ENCODE data around the gene PDE11A. TPM values are rescaled to one million over a fixed set of nuclear protein-coding genes. Genes with fewer than 3 reads are reported as not detected.

PDE11A gene
- total and polyA plus RNA-seq, 2 of the 13 experiments (the other 11 are each of a cell fraction or from before 2014, with no cell fraction given): 1.2 to 1.7 TPM

DNA sequence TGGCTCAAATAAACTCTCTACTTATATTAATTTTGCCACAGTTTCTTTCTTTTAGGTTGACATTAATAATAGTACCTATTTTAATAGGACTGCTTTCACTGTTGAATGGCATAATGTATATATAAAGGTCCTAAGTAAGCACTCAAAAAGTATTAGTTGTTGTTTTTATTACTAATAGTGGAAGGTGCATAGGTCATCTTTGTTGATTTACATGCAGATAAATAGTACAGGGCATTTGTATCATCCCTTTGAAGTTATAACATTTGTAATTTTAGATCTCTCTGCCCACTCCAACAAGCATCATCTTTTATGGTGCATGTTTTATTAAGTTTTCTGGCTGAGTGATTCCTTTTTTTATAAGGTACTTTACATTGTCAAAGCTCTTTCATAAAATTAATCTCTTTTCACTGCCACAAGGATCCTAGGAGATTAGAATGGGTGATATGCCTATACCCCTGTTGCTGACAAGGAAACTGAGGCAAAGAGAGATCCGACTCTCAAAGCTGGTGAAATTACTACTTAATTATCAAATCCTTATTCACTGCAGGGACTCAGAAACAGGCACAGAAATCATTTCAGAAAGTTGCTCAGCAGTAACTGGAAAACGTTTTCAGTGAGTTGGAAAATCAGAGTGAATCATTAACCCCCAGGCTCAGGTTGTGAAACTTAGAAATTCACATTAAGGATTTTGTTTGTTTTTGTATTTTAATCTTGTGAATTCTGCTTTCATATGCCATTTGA lies 380.4 kb downstream of the PDE11A start (continued):
- TF ChIP-seq SMAD9 (CRISPR knock-in tag; IDR thresholded peaks at IDR 0.05): no peak
- TF ChIP-seq HNRNPUL1 (IDR thresholded peaks at IDR 0.05; ENCODE audit: low read depth, low read length): peak; percentile 87; the same call in 1 of the 2 replicates
- TF ChIP-seq, protein P1, sequence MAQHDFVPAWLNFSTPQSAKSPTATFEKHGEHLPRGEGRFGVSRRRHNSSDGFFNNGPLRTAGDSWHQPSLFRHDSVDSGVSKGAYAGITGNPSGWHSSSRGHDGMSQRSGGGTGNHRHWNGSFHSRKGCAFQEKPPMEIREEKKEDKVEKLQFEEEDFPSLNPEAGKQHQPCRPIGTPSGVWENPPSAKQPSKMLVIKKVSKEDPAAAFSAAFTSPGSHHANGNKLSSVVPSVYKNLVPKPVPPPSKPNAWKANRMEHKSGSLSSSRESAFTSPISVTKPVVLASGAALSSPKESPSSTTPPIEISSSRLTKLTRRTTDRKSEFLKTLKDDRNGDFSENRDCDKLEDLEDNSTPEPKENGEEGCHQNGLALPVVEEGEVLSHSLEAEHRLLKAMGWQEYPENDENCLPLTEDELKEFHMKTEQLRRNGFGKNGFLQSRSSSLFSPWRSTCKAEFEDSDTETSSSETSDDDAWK (CRISPR knock-in tag; IDR thresholded peaks at IDR 0.05): no peak
- TF ChIP-seq, protein P2, sequence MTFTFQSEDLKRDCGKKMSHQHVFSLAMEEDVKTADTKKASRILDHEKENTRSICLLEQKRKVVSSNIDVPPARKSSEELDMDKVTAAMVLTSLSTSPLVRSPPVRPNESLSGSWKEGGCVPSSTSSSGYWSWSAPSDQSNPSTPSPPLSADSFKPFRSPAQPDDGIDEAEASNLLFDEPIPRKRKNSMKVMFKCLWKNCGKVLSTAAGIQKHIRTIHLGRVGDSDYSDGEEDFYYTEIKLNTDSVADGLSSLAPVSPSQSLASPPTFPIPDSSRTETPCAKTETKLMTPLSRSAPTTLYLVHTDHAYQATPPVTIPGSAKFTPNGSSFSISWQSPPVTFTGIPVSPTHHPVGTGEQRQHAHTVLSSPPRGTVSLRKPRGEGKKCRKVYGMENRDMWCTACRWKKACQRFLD (CRISPR knock-in tag; IDR thresholded peaks at IDR 0.05; ENCODE audit: borderline replicate concordance): no peak
- TF ChIP-seq ZSCAN9 (CRISPR knock-in tag; IDR thresholded peaks at IDR 0.05; ENCODE audit: borderline replicate concordance): no peak
- TF ChIP-seq ZNF3 (CRISPR knock-in tag; IDR thresholded peaks at IDR 0.05): no peak
- TF ChIP-seq RELA (CRISPR knock-in tag; IDR thresholded peaks at IDR 0.05): no peak
- no peak for TF ChIP-seq KLF13 (CRISPR knock-in tag; IDR thresholded peaks at IDR 0.05)
- no peak for TF ChIP-seq MAFG (CRISPR knock-in tag; IDR thresholded peaks at IDR 0.05)
- TF ChIP-seq, protein P3, sequence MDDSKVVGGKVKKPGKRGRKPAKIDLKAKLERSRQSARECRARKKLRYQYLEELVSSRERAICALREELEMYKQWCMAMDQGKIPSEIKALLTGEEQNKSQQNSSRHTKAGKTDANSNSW (CRISPR knock-in tag; IDR thresholded peaks at IDR 0.05; ENCODE audit: borderline replicate concordance): no peak
- no peak for TF ChIP-seq RARA (CRISPR knock-in tag; IDR thresholded peaks at IDR 0.05)
- no peak for TF ChIP-seq SP4 (CRISPR knock-in tag; IDR thresholded peaks at IDR 0.05)
- no peak for TF ChIP-seq ZNF264 (CRISPR knock-in tag; IDR thresholded peaks at IDR 0.05)
- no peak for TF ChIP-seq HMGA1 (CRISPR knock-in tag; conservative IDR thresholded peaks at IDR 0.05)
- TF ChIP-seq, protein P4, sequence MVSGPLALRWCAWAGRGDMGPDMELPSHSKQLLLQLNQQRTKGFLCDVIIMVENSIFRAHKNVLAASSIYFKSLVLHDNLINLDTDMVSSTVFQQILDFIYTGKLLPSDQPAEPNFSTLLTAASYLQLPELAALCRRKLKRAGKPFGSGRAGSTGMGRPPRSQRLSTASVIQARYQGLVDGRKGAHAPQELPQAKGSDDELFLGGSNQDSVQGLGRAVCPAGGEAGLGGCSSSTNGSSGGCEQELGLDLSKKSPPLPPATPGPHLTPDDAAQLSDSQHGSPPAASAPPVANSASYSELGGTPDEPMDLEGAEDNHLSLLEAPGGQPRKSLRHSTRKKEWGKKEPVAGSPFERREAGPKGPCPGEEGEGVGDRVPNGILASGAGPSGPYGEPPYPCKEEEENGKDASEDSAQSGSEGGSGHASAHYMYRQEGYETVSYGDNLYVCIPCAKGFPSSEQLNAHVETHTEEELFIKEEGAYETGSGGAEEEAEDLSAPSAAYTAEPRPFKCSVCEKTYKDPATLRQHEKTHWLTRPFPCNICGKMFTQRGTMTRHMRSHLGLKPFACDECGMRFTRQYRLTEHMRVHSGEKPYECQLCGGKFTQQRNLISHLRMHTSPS (CRISPR knock-in tag; IDR thresholded peaks at IDR 0.05; ENCODE audit: low read depth): no peak
- TF ChIP-seq NCOR1 (IDR thresholded peaks at IDR 0.05; ENCODE audit: borderline replicate concordance, low read length): peak; percentile 8; the same call in 1 of the 2 replicates
- TF ChIP-seq, protein P5, sequence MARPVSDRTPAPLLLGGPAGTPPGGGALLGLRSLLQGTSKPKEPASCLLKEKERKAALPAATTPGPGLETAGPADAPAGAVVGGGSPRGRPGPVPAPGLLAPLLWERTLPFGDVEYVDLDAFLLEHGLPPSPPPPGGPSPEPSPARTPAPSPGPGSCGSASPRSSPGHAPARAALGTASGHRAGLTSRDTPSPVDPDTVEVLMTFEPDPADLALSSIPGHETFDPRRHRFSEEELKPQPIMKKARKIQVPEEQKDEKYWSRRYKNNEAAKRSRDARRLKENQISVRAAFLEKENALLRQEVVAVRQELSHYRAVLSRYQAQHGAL (CRISPR knock-in tag; IDR thresholded peaks at IDR 0.05; ENCODE audit: not compliant biosample characterization): no peak
- TF ChIP-seq PITX1 (CRISPR knock-in tag; IDR thresholded peaks at IDR 0.05): no peak
- TF ChIP-seq AGO1 (IDR thresholded peaks at IDR 0.05; ENCODE audit: low read depth, low read length, poor library complexity, severe bottlenecking): no peak
- no peak for TF ChIP-seq JARID2 (CRISPR knock-in tag; IDR thresholded peaks at IDR 0.05; ENCODE audit: insufficient replicate concordance)
- TF ChIP-seq ZNF878 (CRISPR knock-in tag; IDR thresholded peaks at IDR 0.05): no peak
- TF ChIP-seq SAFB2 (CRISPR knock-in tag; IDR thresholded peaks at IDR 0.05; ENCODE audit: borderline replicate concordance, low read depth): no peak
- no peak for TF ChIP-seq ZNF678 (CRISPR knock-in tag; IDR thresholded peaks at IDR 0.05)
- no peak for TF ChIP-seq ZNF839 (CRISPR knock-in tag; IDR thresholded peaks at IDR 0.05; ENCODE audit: borderline replicate concordance)
- no peak for TF ChIP-seq ZNF747 (CRISPR knock-in tag; IDR thresholded peaks at IDR 0.05; ENCODE audit: borderline replicate concordance)
- peak; percentile 36; the same call in 1 of the 2 replicates for TF ChIP-seq SAP130 (CRISPR knock-in tag; IDR thresholded peaks at IDR 0.05; ENCODE audit: low read depth)
